ENCODE measurements around the gene GPER1. TPM values are rescaled to one million over a fixed set of nuclear protein-coding genes. Genes with fewer than 3 reads are reported as not detected.
A peak's percentile ranks its signal among the peaks of the same experiment; 100 is the strongest.

GPER1 gene
- total RNA-seq, 2 experiments from 2014 or later = 0.08 TPM; not detected in 1

DNA sequence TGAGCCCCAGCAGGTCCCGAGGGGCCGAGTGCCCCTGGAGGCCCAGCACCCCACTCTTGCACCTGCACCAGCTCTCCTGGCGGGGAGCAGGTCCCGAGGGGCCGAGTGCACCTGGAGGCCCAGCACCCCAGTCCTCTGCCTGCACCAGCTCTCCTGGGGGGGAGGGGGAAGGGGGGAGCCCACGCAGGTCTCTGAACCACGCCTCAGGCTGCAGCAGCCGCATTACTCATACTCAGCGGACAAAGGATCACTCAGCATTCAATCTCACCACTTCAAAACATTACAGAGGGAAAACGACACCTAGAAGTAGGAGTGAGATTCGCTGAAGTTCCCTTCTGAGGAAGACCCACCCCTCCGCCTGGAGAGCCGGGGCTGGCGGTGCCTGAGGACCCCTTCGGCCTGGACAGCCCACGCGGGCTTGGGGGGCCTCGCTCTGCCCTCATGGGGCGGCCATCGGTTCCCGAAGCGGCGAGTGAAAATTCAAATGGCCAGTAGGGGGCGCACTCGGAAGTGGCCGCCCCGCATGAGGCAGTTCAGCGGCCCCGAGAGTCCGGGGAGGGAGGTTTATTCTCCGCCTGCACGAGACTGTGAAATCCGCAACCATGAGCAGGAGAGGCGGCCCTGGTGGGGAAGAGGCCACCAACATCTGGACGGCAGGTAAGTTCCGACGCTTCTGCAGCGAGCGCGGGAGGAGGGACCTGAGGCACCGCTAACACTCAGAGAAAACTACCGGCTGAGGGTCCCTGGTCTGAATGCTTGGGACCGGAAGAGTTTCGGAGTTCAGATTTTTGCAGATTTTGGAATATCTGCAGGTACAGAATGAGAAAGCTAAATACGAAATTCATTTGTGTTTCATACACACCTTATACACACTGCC lies 1.1 kb upstream of the GPER1 start:
- POLR2A ChIA-PET = no interaction called here
- H3K4me1 Mint-ChIP-seq = peaks cover 12% of the 10 kb centered on the region
- no peaks in the 10 kb centered on the region for H3K36me3 Mint-ChIP-seq (ENCODE audit: low read depth)
- peak; percentile 75 for DNase-seq
- H3K9me3 Mint-ChIP-seq = no peaks in the 10 kb centered on the region
- no peak overlapping the region for H3K27ac Mint-ChIP-seq
- H3K4me3 Mint-ChIP-seq = peak overlapping the region; percentile 58
- CTCF ChIA-PET = interaction anchor here (0.6 to 3.2 kb wide), 13 partner anchors 13 to 105 kb away, joined by 3 to 26 read pairs (median 3); no protein-coding TSS in a partner anchor
- no peaks in the 10 kb centered on the region for H3K27me3 Mint-ChIP-seq

DNA sequence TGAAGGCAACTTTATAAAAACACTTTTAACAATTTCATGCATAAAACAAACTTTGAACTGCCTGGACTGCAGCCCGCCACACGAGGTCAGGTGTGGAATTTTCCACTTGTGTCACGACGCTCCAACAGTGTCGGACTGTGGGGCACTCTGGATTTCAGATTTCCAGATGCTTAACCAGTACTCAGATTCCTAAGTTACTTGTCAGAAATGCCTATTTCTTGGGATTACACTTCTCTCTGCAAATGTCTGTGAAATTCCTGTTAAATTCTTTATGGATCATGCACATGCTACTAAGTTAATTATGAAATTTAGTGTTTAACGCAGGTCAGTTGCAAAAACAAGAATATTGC lies 473 bp upstream of the GPER1 start:
- peaks cover 12% of the 10 kb centered on the region for H3K4me1 Mint-ChIP-seq
- no peaks in the 10 kb centered on the region for H3K27me3 Mint-ChIP-seq
- H3K4me3 Mint-ChIP-seq = no peak overlapping the region
- no peaks in the 10 kb centered on the region for H3K9me3 Mint-ChIP-seq
- ChIA-PET CTCF (interaction anchor here (0.6 to 3.2 kb wide), 5 partner anchors 12 to 93 kb away, joined by 3 to 26 read pairs (median 3); no protein-coding TSS in a partner anchor), POLR2A (no interaction called here)
- no peak overlapping the region for H3K27ac Mint-ChIP-seq
- H3K36me3 Mint-ChIP-seq (ENCODE audit: low read depth) = no peaks in the 10 kb centered on the region
- no peak for DNase-seq

GRCh38 chr7:1090236-1090635 lies 2.3 kb downstream of the GPER1 start:
- Mint-ChIP-seq H3K9me3 (no peaks in the 10 kb centered on the region), H3K4me3 (no peak overlapping the region), H3K27ac (no peak overlapping the region), H3K4me1 (peaks cover 15% of the 10 kb centered on the region), H3K27me3 (no peaks in the 10 kb centered on the region), H3K36me3 (ENCODE audit: low read depth) (no peaks in the 10 kb centered on the region)
- ChIA-PET POLR2A (no interaction called here), CTCF (interaction anchor here (1.1 to 1.8 kb wide), 2 partner anchors 10 to 86 kb away, joined by 3 to 6 read pairs; no protein-coding TSS in a partner anchor)
- DNase-seq = no peak

- Mint-ChIP-seq H3K27me3 (no peaks in the 10 kb centered on the region), H3K4me3 (no peak overlapping the region), H3K4me1 (peaks cover 15% of the 10 kb centered on the region), H3K27ac (no peak overlapping the region), H3K9me3 (no peaks in the 10 kb centered on the region), H3K36me3 (ENCODE audit: low read depth) (no peaks in the 10 kb centered on the region)
- ChIA-PET CTCF (interaction anchor here (1.0 to 1.8 kb wide), 4 partner anchors 9 to 85 kb away, joined by 3 to 6 read pairs (median 4); no protein-coding TSS in a partner anchor), POLR2A (no interaction called here)
- DNase-seq = no peak
These were observed 3.1 kb downstream of the GPER1 start for GRCh38 chr7:1090686-1091643.

- Mint-ChIP-seq H3K27me3 (no peaks in the 10 kb centered on the region), H3K4me1 (peaks cover 13% of the 10 kb centered on the region), H3K27ac (no peak overlapping the region), H3K36me3 (ENCODE audit: low read depth) (no peaks in the 10 kb centered on the region), H3K4me3 (no peak overlapping the region), H3K9me3 (no peaks in the 10 kb centered on the region)
- ChIA-PET POLR2A (no interaction called here), CTCF (interaction anchor here (1.0 to 1.8 kb wide), 2 partner anchors 11 to 23 kb away, joined by 3 to 4 read pairs; no protein-coding TSS in a partner anchor)
- DNase-seq = no peak
These were observed 3.7 kb downstream of the GPER1 start for GRCh38 chr7:1091644-1092027.

- H3K4me1 Mint-ChIP-seq = peaks cover 7% of the 10 kb centered on the region
- POLR2A ChIA-PET = no interaction called here
- no peak for DNase-seq
- H3K4me3 Mint-ChIP-seq = no peak overlapping the region
- H3K27ac Mint-ChIP-seq = no peak overlapping the region
- CTCF ChIA-PET = interaction anchor here (1.8 kb wide), 1 partner anchor 11 kb away, joined by 4 read pairs; no protein-coding TSS in a partner anchor
- H3K27me3 Mint-ChIP-seq = no peaks in the 10 kb centered on the region
- H3K36me3 Mint-ChIP-seq (ENCODE audit: low read depth) = no peaks in the 10 kb centered on the region
- no peaks in the 10 kb centered on the region for H3K9me3 Mint-ChIP-seq
These were observed 4.3 kb downstream of the GPER1 start for GRCh38 chr7:1092161-1092632.

DNA sequence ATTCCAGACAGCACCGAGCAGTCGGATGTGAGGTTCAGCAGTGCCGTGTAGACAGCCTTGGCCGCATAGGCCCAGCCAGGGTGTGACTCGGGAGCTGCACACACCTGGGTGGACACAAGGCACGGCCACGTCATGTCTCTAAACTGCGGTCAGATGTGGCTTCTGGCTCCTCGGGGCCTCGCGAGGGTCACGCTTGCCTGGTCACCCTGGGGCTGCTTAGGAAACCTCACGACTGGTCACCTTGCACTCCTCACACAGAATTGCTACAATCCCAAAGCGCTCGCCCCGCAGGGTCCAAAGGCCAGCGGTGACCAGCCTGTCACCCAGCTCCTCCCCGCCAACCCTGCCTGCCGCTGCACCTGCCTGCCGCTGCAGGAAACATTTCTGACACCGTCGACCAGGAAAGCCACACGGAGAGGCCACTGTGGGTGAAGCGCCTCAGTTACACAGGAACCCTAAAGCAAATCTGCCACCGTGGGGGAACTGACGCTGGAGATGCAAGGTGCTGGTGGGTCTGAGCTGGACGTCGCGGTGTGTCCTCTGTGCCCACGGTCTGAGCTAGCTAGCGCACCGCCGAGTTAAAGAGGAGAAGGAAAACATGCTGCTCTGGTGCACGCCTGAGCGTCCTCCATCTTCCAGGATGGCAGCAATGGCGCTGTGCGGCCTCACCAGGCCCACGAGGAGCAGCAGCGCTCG lies 5.0 kb downstream of the GPER1 start:
- POLR2A ChIA-PET = no interaction called here
- no peak overlapping the region for H3K27ac Mint-ChIP-seq
- DNase-seq = no peak
- H3K4me1 Mint-ChIP-seq = peaks cover 3% of the 10 kb centered on the region
- no peaks in the 10 kb centered on the region for H3K27me3 Mint-ChIP-seq
- no peaks in the 10 kb centered on the region for H3K9me3 Mint-ChIP-seq
- no peaks in the 10 kb centered on the region for H3K36me3 Mint-ChIP-seq (ENCODE audit: low read depth)
- H3K4me3 Mint-ChIP-seq = no peak overlapping the region
- CTCF ChIA-PET = interaction anchor here (0.9 to 1.2 kb wide), 3 partner anchors 8 to 13 kb away, joined by 3 to 4 read pairs (median 3); no protein-coding TSS in a partner anchor

GRCh38 chr7:1093502-1093843 lies 5.6 kb downstream of the GPER1 start:
- H3K9me3 Mint-ChIP-seq = peaks cover 2% of the 10 kb centered on the region
- H3K36me3 Mint-ChIP-seq (ENCODE audit: low read depth) = peaks cover 3% of the 10 kb centered on the region
- ChIA-PET POLR2A (no interaction called here), CTCF (interaction anchor here (0.9 to 1.4 kb wide), 4 partner anchors 8 to 12 kb away, joined by 3 to 4 read pairs (median 4); no protein-coding TSS in a partner anchor)
- no peak for DNase-seq
- no peak overlapping the region for H3K4me3 Mint-ChIP-seq
- peaks cover 3% of the 10 kb centered on the region for H3K4me1 Mint-ChIP-seq
- H3K27ac Mint-ChIP-seq = no peak overlapping the region
- no peaks in the 10 kb centered on the region for H3K27me3 Mint-ChIP-seq

DNA sequence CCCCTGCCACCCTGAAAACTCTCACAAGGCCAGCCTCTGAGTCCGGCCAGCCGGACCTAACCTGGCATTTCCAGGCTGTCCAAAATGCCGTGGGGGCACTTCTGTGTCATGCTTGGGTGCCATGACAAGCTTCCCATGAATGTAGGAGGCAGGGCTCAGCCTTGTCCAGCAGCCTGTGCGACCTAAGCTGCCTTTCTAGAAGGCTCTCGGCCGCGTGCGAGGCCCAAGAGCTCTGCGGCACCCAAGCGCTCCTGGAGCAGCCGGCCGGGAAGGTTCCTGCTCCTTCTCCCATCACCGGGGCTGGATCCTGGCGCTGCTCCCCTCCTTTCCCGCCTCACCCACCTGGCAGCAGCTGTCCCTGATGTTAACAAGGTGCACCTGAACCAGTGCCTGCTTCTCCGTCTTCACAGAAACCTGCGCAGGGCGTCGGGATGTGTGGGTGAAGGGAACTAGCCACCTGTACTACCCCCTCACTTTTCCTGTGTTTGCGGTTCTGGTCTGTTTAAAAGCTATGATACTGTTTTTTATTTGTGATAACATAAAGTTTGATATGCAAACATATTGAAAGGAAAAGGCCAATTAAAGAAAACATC lies 6.1 kb downstream of the GPER1 start:
- ChIA-PET POLR2A (no interaction called here), CTCF (interaction anchor here (0.9 to 1.4 kb wide), 3 partner anchors 8 to 12 kb away, joined by 3 to 4 read pairs (median 4); no protein-coding TSS in a partner anchor)
- Mint-ChIP-seq H3K36me3 (ENCODE audit: low read depth) (peaks cover 3% of the 10 kb centered on the region), H3K4me3 (no peak overlapping the region), H3K4me1 (peaks cover 3% of the 10 kb centered on the region), H3K27me3 (no peaks in the 10 kb centered on the region), H3K27ac (no peak overlapping the region), H3K9me3 (peaks cover 2% of the 10 kb centered on the region)
- no peak for DNase-seq

DNA sequence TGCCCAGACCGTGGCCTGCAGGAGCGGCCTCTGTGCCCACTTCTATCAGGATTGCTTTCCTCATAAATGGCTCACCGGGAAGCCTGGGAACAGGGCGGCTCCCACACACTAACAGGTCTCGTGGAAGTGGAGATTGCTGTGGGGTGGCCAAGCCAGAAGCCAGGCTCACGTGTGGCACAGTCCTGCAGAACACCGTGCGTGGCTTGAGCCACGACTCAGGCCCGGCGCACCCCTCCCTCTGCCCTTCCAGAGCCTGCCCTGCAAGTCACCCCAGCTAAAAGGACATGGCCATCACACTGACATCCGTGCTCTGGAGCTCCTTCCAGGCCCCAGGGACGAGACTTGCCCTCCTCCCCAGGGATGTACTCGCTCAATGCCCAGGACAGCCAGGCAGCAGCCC lies 7.0 kb downstream of the GPER1 start:
- POLR2A ChIA-PET = no interaction called here
- DNase-seq = no peak
- H3K4me1 Mint-ChIP-seq = peaks cover 3% of the 10 kb centered on the region
- H3K9me3 Mint-ChIP-seq = peaks cover 2% of the 10 kb centered on the region
- no peak overlapping the region for H3K4me3 Mint-ChIP-seq
- no peaks in the 10 kb centered on the region for H3K27me3 Mint-ChIP-seq
- peaks cover 3% of the 10 kb centered on the region for H3K36me3 Mint-ChIP-seq (ENCODE audit: low read depth)
- CTCF ChIA-PET = interaction anchor here (0.6 to 1.4 kb wide), 3 partner anchors 8 to 44 kb away, joined by 3 to 4 read pairs (median 4); a partner anchor contains a TSS
- H3K27ac Mint-ChIP-seq = no peak overlapping the region

- Mint-ChIP-seq H3K27me3 (no peaks in the 10 kb centered on the region), H3K36me3 (ENCODE audit: low read depth) (peaks cover 3% of the 10 kb centered on the region), H3K4me3 (no peak overlapping the region), H3K9me3 (peaks cover 2% of the 10 kb centered on the region), H3K27ac (no peak overlapping the region), H3K4me1 (peaks cover 3% of the 10 kb centered on the region)
- ChIA-PET POLR2A (no interaction called here), CTCF (no interaction called here)
- DNase-seq = no peak
These were observed 7.8 kb downstream of the GPER1 start for GRCh38 chr7:1095621-1096155.

Data from activated CD4-positive, alpha-beta T cell treated with anti-CD3 and anti-CD28 coated beads, Interleukin-2, amount 10 ng/mL, durations not matched to agents 7 days and 5 days (primary cell).